ENCODE data around the gene PKD2L1. TPM values are rescaled to one million over a fixed set of nuclear protein-coding genes. Genes with fewer than 3 reads are reported as not detected.

Gene PKD2L1
- total and polyA plus RNA-seq, 9 of the 15 experiments (the other 6 are each of a cell fraction or from before 2014, with no cell fraction given) = not detected

DNA sequence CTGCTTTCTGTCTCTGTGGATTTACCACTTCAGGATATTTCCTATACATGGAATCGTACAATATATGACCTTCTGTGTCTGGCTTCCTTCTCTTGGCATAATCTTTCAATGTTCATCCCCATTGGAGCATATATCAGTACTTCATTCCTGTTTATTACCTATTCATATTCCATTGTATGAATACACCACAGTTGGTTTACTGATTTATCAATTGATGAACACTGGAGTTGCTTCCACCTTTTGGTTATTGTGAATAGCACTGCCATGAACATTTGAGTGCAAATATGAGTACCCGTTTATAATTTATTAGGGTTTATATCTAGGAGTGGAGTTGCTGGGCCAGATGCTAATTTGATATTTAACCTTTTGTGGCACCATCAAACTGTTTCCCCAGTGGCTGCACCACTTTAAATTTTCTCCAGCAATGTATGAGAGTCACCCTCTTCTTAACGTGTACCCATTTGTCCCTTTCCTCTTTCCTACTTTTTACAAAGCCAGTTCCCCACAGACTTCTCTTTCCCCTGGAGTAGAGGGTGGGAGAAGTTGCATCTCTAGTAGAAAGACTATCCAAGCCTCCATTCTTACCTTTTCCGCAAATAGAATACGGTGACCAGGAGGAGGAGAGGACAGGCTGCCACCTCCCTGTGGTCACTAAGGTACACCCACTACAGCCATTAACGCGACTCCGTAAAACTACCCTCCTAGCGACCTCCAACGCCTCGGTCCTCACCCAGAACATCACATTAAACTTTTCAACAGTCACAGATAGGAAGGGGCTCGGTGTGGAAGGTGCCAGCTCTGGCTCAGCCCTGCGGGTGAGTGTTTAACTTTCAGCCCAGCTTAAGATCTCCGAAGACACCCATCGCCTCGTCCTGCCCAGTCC is 42.6 kb upstream of the PKD2L1 start (continued):
- peak; percentile 80 for TF ChIP-seq ZNF592 (IDR thresholded peaks at IDR 0.05)
- TF ChIP-seq POLR2A (conservative IDR thresholded peaks at IDR 0.05) = no peak
- TF ChIP-seq ZNF766 (CRISPR knock-in tag; conservative IDR thresholded peaks at IDR 0.05) = 0 out of 2 replicates have a peak, but pooled peaks have one; percentile 51
- TF ChIP-seq ETV6 (IDR thresholded peaks at IDR 0.05; ENCODE audit: borderline replicate concordance in 1 of 2, low read depth in 2 of 2, low read length in 1 of 2) = 0 out of 4 replicates have a peak, but pooled peaks of 1 of the 2 experiments have one; percentile 11
- no peak for TF ChIP-seq ETV6 (CRISPR knock-in tag; IDR thresholded peaks at IDR 0.05; ENCODE audit: borderline replicate concordance)
- no peak for TF ChIP-seq ZNF133 (CRISPR knock-in tag; IDR thresholded peaks at IDR 0.05)
- no peak for TF ChIP-seq CBFA2T3 (IDR thresholded peaks at IDR 0.05)
- no peak for TF ChIP-seq ZNF696 (CRISPR knock-in tag; conservative IDR thresholded peaks at IDR 0.05)
- TF ChIP-seq KAT7 (CRISPR knock-in tag; IDR thresholded peaks at IDR 0.05; ENCODE audit: borderline replicate concordance) = 0 out of 2 replicates have a peak, but pooled peaks have one; percentile 33
- TF ChIP-seq, protein P1, sequence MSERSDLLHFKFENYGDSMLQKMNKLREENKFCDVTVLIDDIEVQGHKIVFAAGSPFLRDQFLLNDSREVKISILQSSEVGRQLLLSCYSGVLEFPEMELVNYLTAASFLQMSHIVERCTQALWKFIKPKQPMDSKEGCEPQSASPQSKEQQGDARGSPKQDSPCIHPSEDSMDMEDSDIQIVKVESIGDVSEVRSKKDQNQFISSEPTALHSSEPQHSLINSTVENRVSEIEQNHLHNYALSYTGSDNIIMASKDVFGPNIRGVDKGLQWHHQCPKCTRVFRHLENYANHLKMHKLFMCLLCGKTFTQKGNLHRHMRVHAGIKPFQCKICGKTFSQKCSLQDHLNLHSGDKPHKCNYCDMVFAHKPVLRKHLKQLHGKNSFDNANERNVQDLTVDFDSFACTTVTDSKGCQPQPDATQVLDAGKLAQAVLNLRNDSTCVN (CRISPR knock-in tag; IDR thresholded peaks at IDR 0.05) = no peak
- no peak for TF ChIP-seq BRD9 (IDR thresholded peaks at IDR 0.05; ENCODE audit: low read depth, partially characterized antibody)
- TF ChIP-seq HDAC1 (IDR thresholded peaks at IDR 0.05) = 0 out of 4 replicates have a peak, but pooled peaks of 1 of the 2 experiments have one; percentile 31
- TF ChIP-seq, protein P2, sequence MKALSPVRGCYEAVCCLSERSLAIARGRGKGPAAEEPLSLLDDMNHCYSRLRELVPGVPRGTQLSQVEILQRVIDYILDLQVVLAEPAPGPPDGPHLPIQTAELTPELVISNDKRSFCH (CRISPR knock-in tag; IDR thresholded peaks at IDR 0.05) = no peak
- TF ChIP-seq, protein P2 (tag; IDR thresholded peaks at IDR 0.05) = no peak
- peak; percentile 58 for TF ChIP-seq NFRKB (IDR thresholded peaks at IDR 0.05; ENCODE audit: low read depth)
- no peak for TF ChIP-seq RBM39 (optimal IDR thresholded peaks at IDR 0.05; ENCODE audit: low read depth, low read length)
- TF ChIP-seq E2F1 (CRISPR knock-in tag; IDR thresholded peaks at IDR 0.05) = no peak
- TF ChIP-seq ZC3H4 (CRISPR knock-in tag; IDR thresholded peaks at IDR 0.05; ENCODE audit: borderline replicate concordance) = peak; percentile 83; the same call in 1 of the 2 replicates
- no peak for TF ChIP-seq MTF1 (CRISPR knock-in tag; IDR thresholded peaks at IDR 0.05; ENCODE audit: borderline replicate concordance)
- no peak for TF ChIP-seq ARID2 (IDR thresholded peaks at IDR 0.05)
